IPS DF 19.7 (cell line): Measurements from ENCODE around the gene GMPPA.

Experiments
- DNase-seq: peaks from one replicate; pipeline ENCODE4 v3.0.0-alpha.2; 2013; ENCODE audit warnings: low read depth, low spot score

The GMPPA gene

DNA sequence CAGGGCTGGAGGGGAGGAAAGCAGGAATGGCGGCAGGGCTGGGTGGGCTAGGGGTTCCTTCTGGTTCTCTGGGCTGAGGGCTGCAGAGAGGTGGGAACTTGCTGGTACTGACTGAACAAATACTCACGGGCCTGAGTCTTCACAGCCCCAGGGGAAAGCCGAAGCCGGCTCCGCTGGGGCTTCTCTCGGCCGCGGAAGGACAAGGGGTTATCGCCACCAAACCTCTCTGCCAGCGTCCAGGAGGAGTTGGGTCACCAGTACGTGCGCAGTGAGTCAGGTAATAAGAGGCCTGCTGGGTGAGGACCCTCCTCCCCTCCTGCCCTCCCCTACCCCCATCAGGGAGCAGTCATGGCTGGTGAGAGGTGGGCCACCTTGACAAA, 13.5 kb upstream of the GMPPA start:
- no peak for DNase-seq

DNA sequence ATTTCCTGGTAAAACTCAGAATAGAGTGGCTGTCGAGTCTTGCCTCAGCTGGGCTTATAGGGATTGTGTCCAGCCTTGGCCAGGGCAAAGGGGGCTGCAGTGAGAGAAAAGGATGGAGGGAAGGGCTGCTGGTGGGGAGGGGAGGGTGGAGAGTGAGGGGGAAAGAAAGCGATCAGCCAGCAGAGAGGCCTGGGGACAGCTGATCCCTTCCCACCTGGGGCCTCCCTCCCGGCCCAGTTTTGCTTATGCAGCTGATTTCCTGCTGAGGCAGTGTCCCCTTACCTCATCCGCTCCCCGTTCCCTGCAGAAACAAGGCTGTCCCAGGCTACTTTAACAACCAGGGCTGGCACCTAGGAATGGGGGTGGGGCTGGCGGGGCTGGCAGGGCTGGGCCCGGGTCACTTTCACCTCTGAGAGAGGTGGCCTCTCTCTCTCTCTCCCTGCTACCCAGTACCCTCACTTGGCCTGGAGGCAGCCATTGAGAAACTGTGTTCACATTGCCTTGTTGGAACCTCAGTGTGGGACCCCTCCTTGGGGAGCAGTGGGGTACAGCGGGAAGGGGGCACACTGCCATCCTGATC, 12.2 kb upstream of the GMPPA start:
- no peak for DNase-seq

DNA sequence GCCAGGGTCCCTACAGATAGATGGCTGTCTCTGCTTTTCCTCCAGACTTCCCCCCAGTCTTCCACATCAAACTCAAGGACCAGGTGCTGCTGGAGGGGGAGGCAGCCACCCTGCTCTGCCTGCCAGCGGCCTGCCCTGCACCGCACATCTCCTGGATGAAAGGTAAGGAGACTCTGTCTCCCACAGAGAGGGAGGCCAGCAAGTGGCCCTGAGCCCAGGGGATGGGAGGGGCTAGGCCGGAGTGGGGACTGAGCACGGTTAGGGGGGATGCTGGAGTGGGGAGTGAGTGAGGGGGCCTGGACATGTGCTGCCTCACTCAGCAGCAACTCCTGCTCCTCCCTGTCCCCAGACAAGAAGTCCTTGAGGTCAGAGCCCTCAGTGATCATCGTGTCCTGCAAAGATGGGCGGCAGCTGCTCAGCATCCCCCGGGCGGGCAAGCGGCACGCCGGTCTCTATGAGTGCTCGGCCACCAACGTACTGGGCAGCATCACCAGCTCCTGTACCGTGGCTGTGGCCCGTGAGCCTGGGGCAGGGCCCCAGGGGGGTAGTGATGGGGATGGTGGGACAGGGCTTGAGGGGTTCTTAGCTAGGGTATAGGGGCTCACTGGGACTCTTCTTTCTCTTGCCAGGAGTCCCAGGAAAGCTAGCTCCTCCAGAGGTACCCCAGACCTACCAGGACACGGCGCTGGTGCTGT, 10.4 kb upstream of the GMPPA start:
- DNase-seq: no peak

DNA sequence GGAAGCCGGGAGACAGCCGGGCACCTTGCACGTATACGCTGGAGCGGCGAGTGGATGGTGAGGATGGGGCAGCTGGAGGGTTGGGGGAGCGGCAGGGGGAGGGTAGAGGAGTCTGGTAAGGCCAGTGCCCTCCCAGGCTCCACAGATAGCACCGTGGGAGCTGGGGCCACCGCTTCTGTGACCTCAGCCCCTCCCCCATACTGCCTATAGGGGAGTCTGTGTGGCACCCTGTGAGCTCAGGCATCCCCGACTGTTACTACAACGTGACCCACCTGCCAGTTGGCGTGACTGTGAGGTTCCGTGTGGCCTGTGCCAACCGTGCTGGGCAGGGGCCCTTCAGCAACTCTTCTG, 9.9 kb upstream of the GMPPA start:
- DNase-seq: no peak

DNA sequence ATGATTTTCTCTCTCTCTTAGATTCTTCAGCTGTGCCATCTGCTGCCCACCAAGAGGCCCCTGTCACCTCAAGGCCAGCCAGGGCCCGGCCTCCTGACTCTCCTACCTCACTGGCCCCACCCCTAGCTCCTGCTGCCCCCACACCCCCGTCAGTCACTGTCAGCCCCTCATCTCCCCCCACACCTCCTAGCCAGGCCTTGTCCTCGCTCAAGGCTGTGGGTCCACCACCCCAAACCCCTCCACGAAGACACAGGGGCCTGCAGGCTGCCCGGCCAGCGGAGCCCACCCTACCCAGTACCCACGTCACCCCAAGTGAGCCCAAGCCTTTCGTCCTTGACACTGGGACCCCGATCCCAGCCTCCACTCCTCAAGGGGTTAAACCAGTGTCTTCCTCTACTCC, 9.4 kb upstream of the GMPPA start:
- no peak for DNase-seq

DNA sequence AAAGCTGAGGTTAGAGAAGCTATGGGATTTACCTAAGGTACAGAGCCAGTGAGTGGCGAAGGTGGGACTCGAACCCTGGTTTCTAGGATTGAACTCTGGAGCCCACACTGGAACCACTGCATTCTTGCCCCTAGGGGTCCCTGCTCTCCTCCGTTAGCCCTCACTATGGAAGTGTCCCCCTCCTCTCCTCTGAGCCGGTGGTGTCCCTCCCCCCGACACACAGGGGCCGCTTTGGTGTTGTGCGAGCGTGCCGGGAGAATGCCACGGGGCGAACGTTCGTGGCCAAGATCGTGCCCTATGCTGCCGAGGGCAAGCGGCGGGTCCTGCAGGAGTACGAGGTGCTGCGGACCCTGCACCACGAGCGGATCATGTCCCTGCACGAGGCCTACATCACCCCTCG, 8.5 kb upstream of the GMPPA start:
- DNase-seq: no peak

DNA sequence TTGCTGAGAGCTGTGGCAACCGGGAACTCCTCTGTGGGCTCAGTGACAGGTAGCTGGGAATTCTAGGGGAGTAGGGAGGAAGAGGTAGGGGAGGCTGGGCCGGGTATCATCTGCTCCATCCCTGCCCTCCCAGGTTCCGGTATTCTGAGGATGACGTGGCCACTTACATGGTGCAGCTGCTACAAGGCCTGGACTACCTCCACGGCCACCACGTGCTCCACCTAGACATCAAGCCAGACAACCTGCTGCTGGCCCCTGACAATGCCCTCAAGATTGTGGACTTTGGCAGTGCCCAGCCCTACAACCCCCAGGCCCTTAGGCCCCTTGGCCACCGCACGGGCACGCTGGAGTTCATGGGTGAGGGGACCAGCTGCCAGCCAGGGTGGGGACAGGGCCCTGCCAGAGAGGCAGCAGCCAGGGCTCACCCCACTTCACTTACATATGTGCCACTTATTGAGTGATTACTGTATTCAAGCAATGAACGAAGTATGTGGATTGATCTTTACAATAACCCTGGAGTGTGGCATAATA, 8.0 kb upstream of the GMPPA start:
- DNase-seq: no peak

DNA sequence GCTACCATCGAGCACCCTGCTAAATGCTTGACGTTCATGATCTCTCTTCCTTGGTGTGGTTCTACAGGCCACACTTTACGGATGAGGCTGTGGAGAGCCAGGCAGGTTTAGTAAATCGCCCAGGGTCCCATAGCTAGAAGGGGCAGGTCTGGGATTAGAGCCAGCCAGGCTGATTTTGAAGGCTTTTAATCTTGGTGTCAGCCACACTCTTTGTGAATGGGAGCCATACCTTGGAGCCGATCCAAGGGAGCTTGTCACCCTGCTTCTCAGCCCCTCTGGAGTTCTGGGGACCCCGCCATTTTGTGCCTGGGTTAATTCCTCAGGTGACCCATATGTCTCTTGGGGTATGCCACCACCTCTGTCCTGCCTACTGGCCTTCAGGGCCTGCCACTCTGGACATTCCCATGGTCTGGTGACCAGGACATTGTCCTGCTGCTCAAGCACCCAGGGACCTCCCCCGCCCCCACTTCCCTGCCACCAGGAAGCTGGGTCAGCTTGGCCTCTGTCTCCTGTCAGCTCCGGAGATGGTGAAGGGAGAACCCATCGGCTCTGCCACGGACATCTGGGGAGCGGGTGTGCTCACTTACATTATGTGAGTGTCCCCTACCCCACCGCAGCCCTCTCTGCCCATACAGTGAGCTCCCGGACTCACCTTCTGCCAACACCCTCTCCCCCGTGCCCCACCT, 7.3 kb upstream of the GMPPA start:
- no peak for DNase-seq

DNA sequence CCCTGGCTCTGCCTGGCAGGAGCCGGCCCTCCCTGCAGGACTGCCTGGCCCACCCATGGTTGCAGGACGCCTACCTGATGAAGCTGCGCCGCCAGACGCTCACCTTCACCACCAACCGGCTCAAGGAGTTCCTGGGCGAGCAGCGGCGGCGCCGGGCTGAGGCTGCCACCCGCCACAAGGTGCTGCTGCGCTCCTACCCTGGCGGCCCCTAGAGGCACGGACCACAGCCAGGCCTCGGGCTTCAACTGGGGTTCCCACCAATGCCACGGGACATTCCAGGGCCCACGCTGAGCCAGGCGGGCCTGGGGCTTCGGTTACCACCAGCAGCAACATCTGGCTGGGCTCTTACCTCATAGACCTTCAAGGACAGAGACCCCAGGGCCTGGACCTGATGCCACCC, 6.1 kb upstream of the GMPPA start:
- DNase-seq: no peak

DNA sequence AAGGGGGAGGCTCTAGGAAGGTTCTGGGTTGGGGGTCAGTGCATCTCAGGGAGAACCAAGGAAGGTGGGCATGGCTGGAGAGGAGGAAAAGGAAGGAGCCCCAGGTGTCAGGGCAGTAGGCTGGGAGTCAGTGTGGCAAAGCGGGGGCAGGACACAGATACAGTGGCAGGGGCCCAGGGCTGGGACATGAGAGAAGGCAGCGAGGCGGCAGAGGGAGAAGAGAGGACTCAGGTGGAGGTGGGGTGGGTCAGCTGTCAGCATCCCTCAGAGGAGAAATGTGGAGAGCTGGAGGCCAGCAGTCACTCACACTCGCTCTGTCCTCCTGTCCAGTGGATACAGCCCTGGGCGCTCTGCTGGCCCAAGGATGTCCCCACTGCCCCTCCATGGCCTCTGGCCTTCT, 5.6 kb upstream of the GMPPA start:
- no peak for DNase-seq

DNA sequence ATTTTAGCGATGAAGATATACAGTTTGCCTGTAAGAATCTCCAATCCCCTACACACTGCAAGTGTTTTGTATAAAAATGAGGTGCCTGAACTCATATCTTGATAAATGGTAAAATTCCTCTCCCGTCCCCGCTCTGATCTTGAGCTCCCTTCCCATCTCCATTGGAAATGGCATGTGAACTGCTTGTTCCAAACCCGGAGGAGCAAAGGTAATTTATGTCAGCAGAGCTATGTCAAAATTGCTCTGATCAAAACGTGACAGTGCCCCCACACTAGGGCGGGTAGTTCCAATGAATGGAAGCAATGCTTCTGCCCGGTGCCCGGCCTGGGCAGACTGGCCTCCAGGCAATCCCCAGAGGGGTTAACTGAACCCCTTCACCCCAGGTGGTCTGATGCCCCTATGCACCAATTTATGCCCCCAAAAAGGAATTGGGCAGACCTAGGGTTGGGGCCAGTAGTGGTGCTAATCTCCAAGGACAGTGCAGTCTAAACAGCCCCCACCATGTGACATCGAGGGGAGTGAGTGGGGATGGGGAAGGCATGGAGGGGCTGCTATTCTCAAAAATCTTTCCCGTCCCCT, 3.6 kb upstream of the GMPPA start:
- no peak for DNase-seq

DNA sequence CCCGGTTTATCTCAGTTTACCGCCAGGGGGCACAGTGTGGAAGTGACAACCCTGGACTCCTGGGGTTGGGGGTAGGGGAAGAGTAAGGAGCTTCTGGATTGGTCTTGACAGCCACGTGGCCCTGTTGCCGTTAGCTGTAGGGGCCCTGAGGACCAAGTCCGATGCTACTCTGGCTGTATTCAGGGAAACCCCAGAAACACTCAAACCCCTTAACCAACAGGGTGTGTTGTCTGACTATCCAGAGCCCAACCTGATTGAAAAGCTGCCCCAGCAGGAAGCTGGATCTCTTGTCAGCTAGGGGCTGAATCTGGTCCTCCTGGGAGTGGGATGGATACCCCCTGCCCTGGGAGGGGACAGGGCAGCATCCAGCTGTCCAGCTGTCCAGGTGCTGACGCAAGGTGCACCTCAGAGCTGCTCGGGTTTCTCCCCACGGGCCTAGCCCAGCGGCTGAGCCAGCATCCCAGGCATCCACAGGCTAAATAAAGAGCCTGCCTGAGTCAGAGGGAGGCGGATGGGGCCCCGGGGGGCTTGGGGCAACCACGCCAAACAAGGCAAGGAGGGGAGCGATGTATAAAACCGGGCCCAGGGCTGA, 3.1 kb upstream of the GMPPA start:
- DNase-seq: no peak

DNA sequence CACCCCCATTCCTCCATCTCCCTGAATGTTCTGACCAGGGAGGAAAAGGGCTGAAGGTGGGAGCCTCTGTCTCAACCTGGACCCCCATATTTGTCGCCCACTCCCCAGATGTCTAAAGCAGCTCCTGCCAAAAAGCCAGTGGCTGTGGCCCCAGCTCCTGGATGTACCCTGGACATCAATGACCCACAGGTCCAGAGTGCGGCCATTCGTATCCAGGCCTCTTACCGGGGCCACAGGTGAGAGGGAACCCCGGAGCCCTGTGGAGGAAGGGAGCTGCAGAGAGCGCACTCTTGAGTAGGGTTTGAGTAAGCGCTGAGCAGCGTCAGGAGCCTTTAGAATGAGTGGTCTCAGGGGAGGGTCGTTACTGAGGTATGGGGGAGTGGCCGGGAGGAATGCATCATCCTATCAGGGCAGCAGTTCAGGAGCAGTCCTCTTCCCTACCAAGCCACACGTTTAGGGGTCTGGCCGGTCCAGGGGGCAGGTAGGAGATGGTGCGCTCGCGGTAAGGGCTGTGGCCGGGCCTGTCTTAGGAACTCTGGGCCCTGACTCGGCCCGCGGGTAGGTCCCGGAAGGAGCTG, 2.4 kb upstream of the GMPPA start:
- DNase-seq: no peak

DNA sequence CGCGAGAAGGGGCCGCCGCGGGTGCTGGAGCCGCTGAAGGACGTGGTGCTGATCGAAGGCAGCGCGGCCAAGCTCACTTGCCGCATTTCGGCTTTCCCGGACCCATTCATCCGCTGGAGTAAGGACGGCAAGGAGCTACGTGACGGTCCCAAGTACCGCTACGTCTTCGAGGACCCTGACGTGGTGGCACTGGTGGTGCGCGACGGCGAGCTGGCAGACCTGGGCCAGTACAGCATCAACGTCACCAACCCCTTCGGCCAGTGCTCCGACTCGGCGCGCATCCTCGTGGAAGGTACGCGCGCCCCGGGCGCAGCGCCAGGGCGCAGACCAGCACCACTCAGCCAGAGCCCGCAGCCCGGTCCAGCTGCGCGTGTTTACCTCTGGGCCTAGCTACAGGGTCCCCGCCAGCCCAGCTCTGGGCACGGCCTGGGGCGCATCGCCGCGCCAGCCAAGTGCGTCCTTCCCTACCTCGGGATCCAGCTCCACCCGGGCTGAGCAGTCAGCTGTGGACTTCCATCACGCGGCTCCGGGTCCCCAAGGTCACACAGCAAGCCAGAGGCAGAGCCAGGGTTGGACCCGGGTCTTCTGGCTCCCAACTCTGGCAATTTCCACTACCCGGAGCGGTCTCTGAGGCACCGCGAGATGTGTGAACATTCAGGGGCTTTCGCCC, 1.7 kb upstream of the GMPPA start:
- DNase-seq: no peak

DNA sequence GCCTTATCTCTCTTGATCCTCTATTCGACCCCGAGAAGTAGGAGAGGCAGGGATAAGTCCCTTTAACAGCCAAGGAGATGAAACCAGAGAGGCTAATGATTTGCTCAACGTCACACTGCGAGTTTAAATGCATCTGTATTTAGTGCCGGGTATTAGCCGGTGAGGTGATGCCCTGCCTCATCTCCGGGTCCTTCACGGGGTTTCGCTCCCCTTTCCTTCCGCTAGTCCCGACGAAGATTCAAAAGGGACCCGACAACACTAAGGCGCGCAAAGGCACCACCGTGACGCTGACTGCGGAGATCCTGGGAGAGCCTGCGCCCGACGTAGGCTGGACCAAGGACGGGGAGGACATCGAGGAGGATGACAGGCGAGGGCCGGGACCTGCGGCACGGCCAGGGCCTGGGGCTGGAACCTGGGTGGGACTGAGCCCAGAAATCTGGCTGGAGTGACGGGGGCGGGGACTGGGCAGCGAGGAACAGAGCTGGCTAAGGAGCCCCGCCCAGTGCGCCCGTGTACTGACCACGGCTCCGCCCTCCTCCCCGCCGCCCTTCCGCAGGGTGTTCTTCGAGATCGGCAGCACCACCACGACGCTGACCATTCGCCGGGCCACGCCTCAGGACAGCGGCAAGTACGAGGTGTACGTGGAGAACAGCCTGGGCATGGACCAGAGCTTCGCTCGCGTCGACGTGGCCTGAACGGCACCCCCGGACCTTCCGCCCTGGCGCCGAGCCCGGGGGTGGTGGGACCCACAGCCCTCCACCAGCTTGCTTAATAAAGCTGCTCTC, 1.0 kb upstream of the GMPPA start:
- no peak for DNase-seq

DNA sequence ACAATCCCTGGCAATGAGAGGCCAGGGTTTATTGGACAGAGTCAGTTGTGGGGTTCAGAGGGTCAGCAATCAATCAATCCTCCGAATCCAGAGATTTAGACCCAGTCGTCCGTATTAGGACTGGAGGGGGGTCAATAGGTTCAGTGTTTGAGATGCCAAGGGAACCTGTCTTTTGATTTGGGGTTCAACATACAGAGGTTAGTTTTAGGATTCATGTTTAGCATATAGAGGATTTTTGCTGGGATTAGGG, 292 bp downstream of the GMPPA start:
- no peak for DNase-seq

DNA sequence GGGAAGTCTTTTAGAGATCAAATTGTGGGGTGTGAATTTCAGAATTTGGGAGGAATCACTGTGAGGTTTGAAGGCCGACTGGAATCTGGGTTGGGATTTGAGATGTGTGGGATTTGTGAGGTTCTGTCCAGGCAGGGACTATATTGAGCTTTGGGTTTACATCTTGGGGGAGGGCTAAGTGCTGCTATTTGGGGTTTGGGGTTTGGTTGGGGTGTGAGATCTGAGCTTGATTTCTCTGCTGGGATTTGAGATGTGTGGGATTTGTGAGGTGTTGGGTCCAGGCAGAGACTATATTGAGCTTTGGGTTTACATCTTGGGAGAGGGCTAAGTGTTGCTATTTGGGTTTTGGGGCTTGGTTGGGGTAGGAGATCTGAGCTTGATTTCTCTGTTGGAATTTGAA, 864 bp downstream of the GMPPA start:
- no peak for DNase-seq

DNA sequence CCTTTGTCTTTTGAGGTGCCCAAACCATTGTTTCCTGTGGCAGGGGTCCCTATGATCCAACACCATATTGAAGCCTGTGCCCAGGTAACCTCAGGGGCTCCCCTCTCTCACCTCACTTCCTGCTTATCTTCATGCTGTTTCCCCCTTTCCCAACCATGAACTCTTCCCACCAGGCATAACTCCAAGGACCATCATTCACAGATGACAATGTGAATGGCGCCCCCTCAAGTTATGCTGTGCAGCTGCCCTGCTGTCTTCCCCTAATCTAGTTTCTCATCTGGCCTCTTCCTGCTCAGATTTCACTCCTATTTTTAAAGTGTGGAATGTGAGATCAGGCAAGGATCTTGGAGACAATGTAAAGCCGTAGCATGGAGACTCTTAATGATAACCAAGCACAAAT, 1.4 kb downstream of the GMPPA start:
- no peak for DNase-seq

DNA sequence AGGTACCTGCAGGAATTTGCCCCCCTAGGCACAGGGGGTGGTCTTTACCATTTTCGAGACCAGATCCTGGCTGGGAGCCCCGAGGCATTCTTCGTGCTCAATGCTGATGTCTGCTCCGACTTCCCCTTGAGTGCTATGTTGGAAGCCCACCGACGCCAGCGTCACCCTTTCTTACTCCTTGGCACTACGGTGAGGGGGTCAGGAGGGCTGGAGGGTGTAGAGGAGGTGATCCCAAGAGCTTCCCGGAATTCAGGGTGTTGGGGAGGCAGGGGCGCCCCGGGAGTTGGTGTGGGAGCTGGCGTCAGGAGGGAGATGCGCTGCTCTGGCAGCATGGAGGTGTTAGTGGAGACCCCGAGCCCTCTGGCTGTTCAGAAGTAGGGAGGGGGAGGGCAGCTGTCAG, 3.2 kb downstream of the GMPPA start:
- DNase-seq: no peak

DNA sequence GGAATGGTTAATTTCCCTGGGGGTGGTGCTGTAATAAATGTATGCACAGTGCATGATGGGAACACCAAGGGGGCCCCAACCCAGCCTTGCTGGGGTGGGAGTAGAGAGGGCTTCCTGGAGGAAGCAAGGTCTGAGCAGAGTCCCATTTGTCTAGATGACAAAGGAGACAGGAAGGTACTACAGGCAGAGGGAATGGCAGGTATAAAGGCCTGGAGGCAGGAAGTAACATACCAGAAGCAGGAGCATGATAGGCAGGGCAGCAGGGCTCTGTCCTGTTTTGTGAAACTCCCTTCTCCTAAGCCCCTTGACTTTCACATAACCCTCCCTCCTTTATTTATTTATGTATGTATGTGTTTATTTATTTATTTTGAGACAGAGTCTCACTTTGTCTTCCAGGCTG, 3.9 kb downstream of the GMPPA start:
- no peak for DNase-seq

DNA sequence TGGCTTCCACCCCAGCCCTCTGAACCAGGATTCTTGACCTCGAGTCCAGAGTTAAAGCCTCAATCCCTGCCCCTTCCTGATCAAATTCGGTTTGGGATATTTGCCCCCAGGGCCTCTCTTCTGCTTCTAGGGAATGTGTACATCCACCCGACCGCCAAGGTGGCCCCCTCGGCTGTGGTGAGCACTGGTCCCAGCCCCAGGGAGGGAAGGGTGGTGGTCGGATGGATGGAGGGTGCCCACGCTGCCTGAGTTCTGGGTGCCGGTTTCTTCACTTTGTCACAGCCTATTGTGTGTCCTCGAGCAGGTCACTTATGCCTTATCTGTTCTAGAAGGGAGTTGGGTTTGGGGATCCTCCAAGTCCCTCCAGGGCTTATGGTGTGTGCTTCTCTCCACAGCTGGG, 6.9 kb downstream of the GMPPA start:
- no peak for DNase-seq
